Measurements from ENCODE around the gene TMEM204.

Gene TMEM204

DNA sequence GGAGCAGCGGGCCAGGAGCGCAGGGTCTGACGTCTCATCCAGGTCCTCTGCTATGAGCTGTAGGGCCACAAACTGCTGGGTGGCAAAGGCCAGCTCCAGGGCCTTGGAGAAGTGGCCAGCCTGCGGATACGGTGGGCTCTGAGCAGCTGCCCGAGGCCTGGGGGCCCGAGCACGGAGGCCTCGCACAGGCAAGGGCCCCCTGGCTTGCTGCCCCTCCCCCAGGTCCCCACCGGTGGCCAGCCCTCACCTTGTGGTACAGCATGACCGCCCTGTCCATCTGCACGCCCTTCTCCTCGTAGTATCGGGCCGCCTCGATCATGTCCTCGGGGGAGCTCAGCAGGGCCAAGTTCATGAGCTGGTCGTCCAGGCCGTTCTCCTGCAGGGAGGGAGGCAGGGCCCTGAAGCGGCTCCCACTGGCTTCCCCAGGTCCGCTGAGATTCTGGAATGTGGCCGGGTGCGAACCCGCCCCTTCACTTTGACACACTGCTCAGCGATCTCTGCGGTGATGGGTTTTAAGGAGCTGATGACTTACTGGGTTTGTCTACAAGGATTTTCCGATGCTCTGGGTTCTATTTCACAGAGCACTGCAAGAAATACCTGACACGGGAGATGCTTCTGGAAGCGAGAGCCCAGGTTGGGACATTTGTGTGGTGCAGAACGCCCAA lies 9.8 kb upstream of the TMEM204 start:
- no peak for TF ChIP-seq TAF1 (IDR thresholded peaks at IDR 0.05; ENCODE audit: borderline replicate concordance, insufficient read depth, low read length)
- TF ChIP-seq SIN3A (IDR thresholded peaks at IDR 0.05; ENCODE audit: borderline replicate concordance, insufficient read depth, low read length), result no peak
- no peak for TF ChIP-seq POLR2AphosphoS5 (IDR thresholded peaks at IDR 0.05; ENCODE audit: low read depth, low read length)
- no peak for TF ChIP-seq FOXP2 (optimal IDR thresholded peaks at IDR 0.05; ENCODE audit: borderline replicate concordance, extremely low read depth, extremely low read length, insufficient read depth)
- TF ChIP-seq, protein P1, sequence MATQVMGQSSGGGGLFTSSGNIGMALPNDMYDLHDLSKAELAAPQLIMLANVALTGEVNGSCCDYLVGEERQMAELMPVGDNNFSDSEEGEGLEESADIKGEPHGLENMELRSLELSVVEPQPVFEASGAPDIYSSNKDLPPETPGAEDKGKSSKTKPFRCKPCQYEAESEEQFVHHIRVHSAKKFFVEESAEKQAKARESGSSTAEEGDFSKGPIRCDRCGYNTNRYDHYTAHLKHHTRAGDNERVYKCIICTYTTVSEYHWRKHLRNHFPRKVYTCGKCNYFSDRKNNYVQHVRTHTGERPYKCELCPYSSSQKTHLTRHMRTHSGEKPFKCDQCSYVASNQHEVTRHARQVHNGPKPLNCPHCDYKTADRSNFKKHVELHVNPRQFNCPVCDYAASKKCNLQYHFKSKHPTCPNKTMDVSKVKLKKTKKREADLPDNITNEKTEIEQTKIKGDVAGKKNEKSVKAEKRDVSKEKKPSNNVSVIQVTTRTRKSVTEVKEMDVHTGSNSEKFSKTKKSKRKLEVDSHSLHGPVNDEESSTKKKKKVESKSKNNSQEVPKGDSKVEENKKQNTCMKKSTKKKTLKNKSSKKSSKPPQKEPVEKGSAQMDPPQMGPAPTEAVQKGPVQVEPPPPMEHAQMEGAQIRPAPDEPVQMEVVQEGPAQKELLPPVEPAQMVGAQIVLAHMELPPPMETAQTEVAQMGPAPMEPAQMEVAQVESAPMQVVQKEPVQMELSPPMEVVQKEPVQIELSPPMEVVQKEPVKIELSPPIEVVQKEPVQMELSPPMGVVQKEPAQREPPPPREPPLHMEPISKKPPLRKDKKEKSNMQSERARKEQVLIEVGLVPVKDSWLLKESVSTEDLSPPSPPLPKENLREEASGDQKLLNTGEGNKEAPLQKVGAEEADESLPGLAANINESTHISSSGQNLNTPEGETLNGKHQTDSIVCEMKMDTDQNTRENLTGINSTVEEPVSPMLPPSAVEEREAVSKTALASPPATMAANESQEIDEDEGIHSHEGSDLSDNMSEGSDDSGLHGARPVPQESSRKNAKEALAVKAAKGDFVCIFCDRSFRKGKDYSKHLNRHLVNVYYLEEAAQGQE (IDR thresholded peaks at IDR 0.05; ENCODE audit: insufficient read depth in 1 of 2, low read depth in 2 of 2, low read length in 2 of 2), result no peak

DNA sequence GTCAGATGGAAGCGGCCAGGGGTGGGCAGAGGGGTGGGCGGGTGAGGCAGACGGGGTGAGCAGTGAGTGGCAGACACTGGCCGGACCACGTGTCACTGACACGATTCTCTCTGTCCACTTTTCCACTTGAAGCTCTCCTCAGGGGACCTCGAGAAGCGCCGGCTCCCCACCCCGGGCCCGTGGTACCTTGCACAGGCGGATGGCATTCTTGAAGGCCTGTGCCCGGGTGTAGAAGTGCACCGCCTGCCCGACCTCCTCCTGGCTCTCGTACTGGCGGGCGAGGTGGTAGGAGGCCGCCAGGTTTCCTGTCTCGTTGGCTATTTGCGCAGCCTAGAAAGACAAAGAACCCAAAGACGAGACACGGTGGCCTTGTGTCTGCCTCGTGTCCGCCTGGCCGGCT lies 9.1 kb upstream of the TMEM204 start:
- TF ChIP-seq, protein P1 (IDR thresholded peaks at IDR 0.05; ENCODE audit: insufficient read depth in 1 of 2, low read depth in 2 of 2, low read length in 2 of 2), result no peak
- TF ChIP-seq TAF1 (IDR thresholded peaks at IDR 0.05; ENCODE audit: borderline replicate concordance, insufficient read depth, low read length) (no peak), FOXP2 (optimal IDR thresholded peaks at IDR 0.05; ENCODE audit: borderline replicate concordance, extremely low read depth, extremely low read length, insufficient read depth) (no peak), POLR2AphosphoS5 (IDR thresholded peaks at IDR 0.05; ENCODE audit: low read depth, low read length) (no peak), SIN3A (IDR thresholded peaks at IDR 0.05; ENCODE audit: borderline replicate concordance, insufficient read depth, low read length) (no peak)

DNA sequence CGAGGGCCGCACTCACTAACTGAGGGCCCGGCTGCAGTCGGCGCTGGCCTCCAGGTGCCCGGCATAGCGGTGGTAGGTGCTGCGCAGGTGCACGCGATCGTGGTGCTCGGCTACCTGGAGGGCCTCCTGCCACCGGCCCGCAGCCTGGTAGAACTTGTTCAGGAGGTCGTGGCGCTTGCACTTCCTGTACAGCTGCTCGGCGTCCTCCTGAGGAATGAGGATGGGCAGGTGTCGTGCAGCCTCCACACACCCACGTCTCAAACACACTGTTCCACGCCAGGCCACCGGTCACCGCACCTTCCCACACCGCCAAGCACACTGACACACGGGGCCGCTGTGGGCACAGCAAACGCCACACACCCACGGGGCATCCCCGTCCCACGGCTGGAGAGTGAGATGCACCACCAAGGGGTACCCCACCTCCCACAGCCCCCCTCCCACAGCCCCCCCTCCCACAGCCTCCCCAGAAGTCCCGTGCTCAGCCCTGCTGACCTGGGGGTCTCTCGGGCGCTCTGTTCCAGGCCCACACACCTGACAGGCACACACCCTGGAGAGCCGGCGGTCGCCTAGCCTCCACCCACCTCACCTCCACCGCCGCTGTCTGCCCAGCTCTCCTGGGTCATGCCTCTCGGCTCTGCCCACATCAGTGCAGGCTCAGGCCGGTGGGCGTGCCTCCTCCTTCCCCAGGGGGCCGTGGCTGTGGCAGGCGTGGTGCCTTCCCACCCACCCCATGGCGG lies 7.4 kb upstream of the TMEM204 start:
- no peak for TF ChIP-seq POLR2AphosphoS5 (IDR thresholded peaks at IDR 0.05; ENCODE audit: low read depth, low read length)
- TF ChIP-seq, protein P1 (IDR thresholded peaks at IDR 0.05; ENCODE audit: insufficient read depth in 1 of 2, low read depth in 2 of 2, low read length in 2 of 2), result no peak
- TF ChIP-seq SIN3A (IDR thresholded peaks at IDR 0.05; ENCODE audit: borderline replicate concordance, insufficient read depth, low read length), result no peak
- no peak for TF ChIP-seq FOXP2 (optimal IDR thresholded peaks at IDR 0.05; ENCODE audit: borderline replicate concordance, extremely low read depth, extremely low read length, insufficient read depth)
- no peak for TF ChIP-seq TAF1 (IDR thresholded peaks at IDR 0.05; ENCODE audit: borderline replicate concordance, insufficient read depth, low read length)

DNA sequence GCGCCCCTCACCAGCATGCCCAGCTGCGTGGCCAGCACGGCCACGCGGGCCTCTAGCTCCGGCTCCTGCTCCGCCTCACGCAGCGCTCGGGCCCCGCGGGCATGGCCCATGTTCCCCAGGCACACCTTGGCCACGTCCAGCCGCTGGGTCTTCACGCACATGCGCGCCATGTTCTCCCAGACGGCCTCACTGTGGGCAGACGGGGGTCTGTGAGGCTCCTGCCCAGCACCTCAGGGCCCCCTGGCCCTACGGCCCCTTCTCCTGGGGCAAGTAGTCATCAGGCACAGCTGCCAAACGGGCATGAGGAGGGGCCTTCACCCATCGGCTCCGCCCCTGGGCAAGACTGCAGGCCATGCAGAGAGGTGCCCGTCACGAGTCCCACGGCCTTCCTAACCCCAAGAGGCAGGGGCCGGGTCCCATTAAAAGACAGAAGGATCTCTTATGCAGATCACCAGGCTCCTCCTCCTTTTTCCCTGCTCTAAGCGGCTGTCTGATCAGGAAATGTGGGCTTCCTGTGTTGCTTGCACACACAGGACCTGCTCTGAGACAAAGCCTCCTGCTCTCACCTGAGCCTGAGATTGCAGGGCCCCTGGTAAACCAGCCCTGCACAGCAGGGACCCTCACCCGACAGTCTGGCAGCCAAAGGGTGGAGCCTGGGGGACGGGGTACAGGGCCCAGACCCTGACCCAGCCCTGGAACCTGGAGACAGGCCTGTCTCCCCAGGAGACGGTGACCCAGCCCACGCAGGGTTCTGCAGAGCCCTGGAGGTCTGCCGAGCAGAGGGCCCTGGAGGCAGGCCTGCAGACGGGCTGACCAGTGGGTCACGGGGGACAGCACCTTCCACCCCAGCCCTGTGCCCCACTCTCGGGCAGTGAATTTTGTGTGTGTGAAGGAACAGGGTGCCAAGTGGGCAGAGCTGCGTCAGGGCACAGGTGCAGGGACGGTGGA lies 6.6 kb upstream of the TMEM204 start:
- no peak for TF ChIP-seq FOXP2 (optimal IDR thresholded peaks at IDR 0.05; ENCODE audit: borderline replicate concordance, extremely low read depth, extremely low read length, insufficient read depth)
- TF ChIP-seq, protein P1 (IDR thresholded peaks at IDR 0.05; ENCODE audit: insufficient read depth in 1 of 2, low read depth in 2 of 2, low read length in 2 of 2), result no peak
- no peak for TF ChIP-seq SIN3A (IDR thresholded peaks at IDR 0.05; ENCODE audit: borderline replicate concordance, insufficient read depth, low read length)
- TF ChIP-seq TAF1 (IDR thresholded peaks at IDR 0.05; ENCODE audit: borderline replicate concordance, insufficient read depth, low read length), result no peak
- no peak for TF ChIP-seq POLR2AphosphoS5 (IDR thresholded peaks at IDR 0.05; ENCODE audit: low read depth, low read length)

All from PFSK-1 (cell line).